Suprapubic skin (tissue), 4 donors: ENCODE results near the gene TAF10. TPM values are rescaled to one million over a fixed set of nuclear protein-coding genes. Genes with fewer than 3 reads are reported as not detected.
A peak's percentile ranks its signal among the peaks of the same experiment; 100 is the strongest.

Experiments
- DNase-seq, 2 donors: peaks; one replicate each; pipeline ENCODE4 v3.0.0-alpha.2; 2019; ENCODE audit warnings: low spot score in 2 of 2
- H3K27ac ChIP-seq: fragments of 200-600 bp; sonication (generic); one replicate; pipeline ENCODE4 v1.5.1; 2019
- H3K27me3 ChIP-seq: fragments of 200-600 bp; sonication (generic); one replicate; pipeline ENCODE4 v1.5.1; 2019
- H3K36me3 ChIP-seq: fragments of 200-600 bp; sonication (generic); one replicate; pipeline ENCODE4 v1.5.1; 2019
- H3K4me1 ChIP-seq: fragments of 200-600 bp; sonication (generic); one replicate; pipeline ENCODE4 v1.5.1; 2019
- H3K4me3 ChIP-seq: fragments of 200-600 bp; sonication (generic); one replicate; pipeline ENCODE4 v1.5.1; 2019; ENCODE audit warnings: mild to moderate bottlenecking
- H3K9me3 ChIP-seq: fragments of 200-600 bp; sonication (generic); one replicate; pipeline ENCODE4 v1.5.1; 2019
- EP300 ChIP-seq: sonication (generic); formaldehyde crosslinking; IDR thresholded peaks from one replicate; pipeline ENCODE4 v1.6.1; 2017; ENCODE audit warnings: antibody characterized with exemption
- POLR2A ChIP-seq, 2 donors: fragments of 450-650 bp; IDR thresholded peaks; one replicate each; pipeline ENCODE4 v1.6.1; 2017; ENCODE audit warnings: antibody characterized with exemption in 2 of 2, mild to moderate bottlenecking in 2 of 2, moderate library complexity in 2 of 2
- POLR2AphosphoS5 ChIP-seq, 3 donors: sonication (generic); formaldehyde crosslinking; IDR thresholded peaks; one replicate each; pipeline ENCODE4 v1.6.1; 2017; ENCODE audit warnings: antibody characterized with exemption in 3 of 3
- WGBS: methylation state at CpG from one replicate; pipeline ENCODE4 v1.1.5; 2018; 5-methylcytosine and 5-hydroxymethylcytosine counted together
- total RNA-seq, 4 donors: library from RNA; depleted of rRNA; stranded (reverse); fragments of >200 nt; gene quantifications; one replicate each; pipeline ENCODE4 v1.1.0, GENCODE V29; 2016
- TF ChIP-seq, protein P1 (sequence below), 2 donors: fragments of 200-600 bp in 1 of 2; fragments of 450-650 bp in 1 of 2; sonication (generic) in 1 of 2; IDR thresholded peaks; one replicate each; pipeline ENCODE4 v1.5.1; 2016 to 2019; ENCODE audit warnings: antibody characterized with exemption in 2 of 2, mild to moderate bottlenecking in 1 of 2, moderate library complexity in 1 of 2

TAF10 gene
- total RNA-seq, 4 donors from 2014 or later = 24.1 to 54.5 (median 40.1) TPM

DNA sequence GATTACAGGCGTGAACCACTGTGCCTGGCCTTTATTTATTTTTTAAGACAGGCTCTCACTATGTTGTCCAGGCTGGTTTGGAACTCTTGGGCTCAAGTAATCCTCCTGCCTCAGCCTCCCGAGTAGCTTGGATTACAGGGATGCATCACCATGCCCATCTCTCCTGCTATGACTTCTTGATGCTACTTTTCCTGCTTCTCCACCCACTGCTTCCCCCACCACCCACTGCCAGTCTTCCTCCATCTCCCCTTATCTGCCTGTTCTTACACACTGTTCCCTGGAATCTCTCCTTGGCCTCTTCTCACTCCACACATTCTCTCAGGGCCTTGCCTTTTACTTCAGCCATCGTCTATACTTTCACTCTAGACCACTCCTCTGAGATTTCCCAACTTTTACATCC lies 24.5 kb upstream of the TAF10 start:
- H3K4me3 ChIP-seq = no peak overlapping the region

DNA sequence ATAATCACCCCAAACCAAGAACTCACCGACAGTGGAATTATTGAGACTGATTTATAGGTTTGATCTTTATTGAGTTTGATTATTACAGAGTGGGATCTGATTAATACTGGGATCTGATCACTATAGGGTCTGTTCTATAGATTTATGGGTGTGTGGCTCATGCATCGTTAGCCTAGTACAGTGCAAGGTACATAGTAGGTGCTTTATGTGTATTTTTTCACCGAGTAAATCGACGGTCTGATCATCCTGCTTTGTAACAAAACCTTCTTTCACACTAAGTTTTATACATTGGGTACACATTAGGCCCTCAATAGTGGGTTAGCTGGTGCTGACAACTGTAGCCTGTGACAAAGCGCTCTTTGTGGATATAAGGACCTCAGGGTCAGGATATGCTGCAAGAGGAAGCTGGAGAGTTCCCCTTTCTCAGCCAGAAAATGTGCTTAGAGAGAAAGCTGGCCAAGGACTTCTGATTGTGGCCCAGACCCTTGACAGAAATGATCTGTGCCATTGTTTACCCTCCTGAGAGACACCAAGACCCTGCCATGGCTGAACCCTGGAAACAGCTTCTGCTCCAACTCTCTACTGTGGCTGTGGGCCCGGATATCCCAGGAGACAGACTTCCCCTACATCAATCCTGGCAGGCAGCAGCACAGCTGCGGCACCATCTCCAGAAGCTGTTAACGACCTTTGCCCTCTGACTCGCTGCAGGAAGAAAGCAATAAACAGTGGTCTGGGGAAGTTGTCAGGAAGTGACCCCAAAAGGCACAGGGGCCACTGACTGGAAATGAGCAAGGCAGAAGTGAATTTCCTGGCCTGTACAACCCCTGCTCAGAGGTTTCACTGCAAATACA lies 23.3 kb upstream of the TAF10 start:
- DNase-seq = no peak
- peaks cover 3% of the 10 kb centered on the region for H3K27me3 ChIP-seq
- 60% methylated on average over 10 of the region's 10 CpGs for WGBS
- peak overlapping the region; percentile 23 for H3K27ac ChIP-seq
- peaks cover 33% of the 10 kb centered on the region for H3K4me1 ChIP-seq
- TF ChIP-seq POLR2A (IDR thresholded peaks at IDR 0.05) (no peak), EP300 (no peak), POLR2AphosphoS5 (IDR thresholded peaks at IDR 0.05) (no peak)
- TF ChIP-seq, protein P1, sequence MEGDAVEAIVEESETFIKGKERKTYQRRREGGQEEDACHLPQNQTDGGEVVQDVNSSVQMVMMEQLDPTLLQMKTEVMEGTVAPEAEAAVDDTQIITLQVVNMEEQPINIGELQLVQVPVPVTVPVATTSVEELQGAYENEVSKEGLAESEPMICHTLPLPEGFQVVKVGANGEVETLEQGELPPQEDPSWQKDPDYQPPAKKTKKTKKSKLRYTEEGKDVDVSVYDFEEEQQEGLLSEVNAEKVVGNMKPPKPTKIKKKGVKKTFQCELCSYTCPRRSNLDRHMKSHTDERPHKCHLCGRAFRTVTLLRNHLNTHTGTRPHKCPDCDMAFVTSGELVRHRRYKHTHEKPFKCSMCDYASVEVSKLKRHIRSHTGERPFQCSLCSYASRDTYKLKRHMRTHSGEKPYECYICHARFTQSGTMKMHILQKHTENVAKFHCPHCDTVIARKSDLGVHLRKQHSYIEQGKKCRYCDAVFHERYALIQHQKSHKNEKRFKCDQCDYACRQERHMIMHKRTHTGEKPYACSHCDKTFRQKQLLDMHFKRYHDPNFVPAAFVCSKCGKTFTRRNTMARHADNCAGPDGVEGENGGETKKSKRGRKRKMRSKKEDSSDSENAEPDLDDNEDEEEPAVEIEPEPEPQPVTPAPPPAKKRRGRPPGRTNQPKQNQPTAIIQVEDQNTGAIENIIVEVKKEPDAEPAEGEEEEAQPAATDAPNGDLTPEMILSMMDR (IDR thresholded peaks at IDR 0.05) = no peak
- H3K9me3 ChIP-seq = no peaks in the 10 kb centered on the region
- peaks cover 23% of the 10 kb centered on the region for H3K36me3 ChIP-seq
- no peak overlapping the region for H3K4me3 ChIP-seq

More for the DNA sequence above, 24.5 kb upstream of the TAF10 start:
- WGBS = 89% methylated on average over 3 of the region's 3 CpGs
- Histone ChIP-seq H3K27ac (no peak overlapping the region), H3K36me3 (peaks cover 19% of the 10 kb centered on the region), H3K9me3 (no peaks in the 10 kb centered on the region), H3K4me1 (peaks cover 29% of the 10 kb centered on the region), H3K27me3 (no peaks in the 10 kb centered on the region)
- no peak for DNase-seq
- TF ChIP-seq POLR2A (IDR thresholded peaks at IDR 0.05) (no peak), POLR2AphosphoS5 (IDR thresholded peaks at IDR 0.05) (no peak), EP300 (no peak)
- TF ChIP-seq, protein P1 (IDR thresholded peaks at IDR 0.05) = no peak

DNA sequence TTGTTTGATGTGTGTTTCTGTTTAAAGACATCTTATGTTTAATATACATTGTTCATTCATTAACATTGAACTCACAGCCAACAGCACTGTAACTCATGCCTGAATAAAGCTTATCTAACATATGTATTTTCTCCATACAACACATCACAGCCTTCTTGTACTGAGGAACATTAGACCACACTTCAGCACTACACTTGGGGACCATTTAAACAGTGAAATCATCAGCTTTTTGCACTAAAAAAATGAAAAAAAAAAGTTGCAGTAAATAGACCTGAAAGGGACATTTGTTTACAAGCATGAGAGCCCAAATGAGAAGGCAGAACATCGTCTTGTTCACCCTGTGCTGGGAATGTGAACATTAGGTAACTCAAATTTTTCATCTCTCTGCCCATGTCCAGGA lies 22.5 kb upstream of the TAF10 start:
- Histone ChIP-seq H3K27ac (no peak overlapping the region), H3K4me3 (no peak overlapping the region), H3K4me1 (peaks cover 37% of the 10 kb centered on the region), H3K9me3 (no peaks in the 10 kb centered on the region), H3K27me3 (peaks cover 3% of the 10 kb centered on the region), H3K36me3 (peaks cover 31% of the 10 kb centered on the region)
- TF ChIP-seq POLR2A (IDR thresholded peaks at IDR 0.05) (no peak), POLR2AphosphoS5 (IDR thresholded peaks at IDR 0.05) (no peak), EP300 (no peak)
- TF ChIP-seq, protein P1 (IDR thresholded peaks at IDR 0.05) = no peak
- DNase-seq = no peak
- 74% methylated on average over 1 of the region's 1 CpG for WGBS

DNA sequence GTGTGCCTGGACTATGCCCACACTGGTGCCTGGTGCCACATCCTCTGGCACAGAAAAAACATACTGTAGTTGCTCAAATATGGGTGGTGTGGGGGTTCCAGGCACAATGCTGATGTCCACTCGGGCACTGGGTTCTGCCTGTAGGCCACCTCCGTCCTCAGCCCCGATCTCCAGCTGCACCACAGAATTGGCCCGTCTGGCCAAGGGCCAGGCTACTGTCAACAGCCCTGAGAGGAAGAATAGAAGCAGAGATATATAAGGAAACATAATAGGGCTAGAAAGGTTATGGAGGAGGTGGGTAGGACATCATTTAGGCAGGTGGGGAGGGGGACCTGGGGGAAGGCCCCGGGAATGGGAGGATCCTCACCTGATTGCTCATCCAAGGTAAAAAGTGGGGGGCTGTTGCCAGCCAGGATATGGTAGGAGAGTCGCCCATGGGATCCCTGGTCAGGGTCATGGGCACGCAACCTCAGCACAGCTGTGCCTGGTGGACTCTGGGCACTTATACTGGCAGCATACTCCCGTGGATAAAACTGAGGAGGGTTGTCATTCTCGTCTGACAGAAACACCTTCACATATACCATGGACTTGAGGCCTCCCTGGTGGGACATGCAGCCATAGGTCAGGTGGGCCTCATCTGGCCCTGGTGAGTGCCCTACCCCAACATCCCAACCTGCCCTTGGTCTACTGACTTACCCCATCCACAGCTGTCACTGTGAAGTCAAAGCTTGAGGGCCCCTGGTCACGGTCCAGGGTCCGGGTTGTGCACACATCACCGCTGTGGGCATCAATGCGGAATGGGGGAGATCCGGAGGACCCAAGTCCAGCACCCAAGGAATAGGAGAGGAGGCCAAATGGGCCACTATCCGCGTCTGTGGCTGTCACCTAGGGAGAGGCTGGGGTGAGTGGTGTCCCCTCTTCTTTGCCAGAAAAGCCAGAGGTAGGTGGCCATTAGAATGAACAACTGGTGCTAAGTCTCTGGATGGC lies 21.7 kb upstream of the TAF10 start:
- H3K9me3 ChIP-seq = no peaks in the 10 kb centered on the region
- no peak overlapping the region for H3K4me3 ChIP-seq
- peaks cover 3% of the 10 kb centered on the region for H3K27me3 ChIP-seq
- H3K27ac ChIP-seq = no peak overlapping the region
- WGBS = 88% methylated on average over 16 of the region's 16 CpGs
- peaks cover 37% of the 10 kb centered on the region for H3K36me3 ChIP-seq
- no peak for DNase-seq
- peaks cover 36% of the 10 kb centered on the region for H3K4me1 ChIP-seq
- no peak for TF ChIP-seq EP300
- TF ChIP-seq POLR2AphosphoS5 (IDR thresholded peaks at IDR 0.05) = no peak
- TF ChIP-seq, protein P1 (IDR thresholded peaks at IDR 0.05) = no peak
- no peak for TF ChIP-seq POLR2A (IDR thresholded peaks at IDR 0.05)
